ENCODE results near the gene SNAPC2. TPM values are rescaled to one million over a fixed set of nuclear protein-coding genes. Genes with fewer than 3 reads are reported as not detected.
A peak's percentile ranks its signal among the peaks of the same experiment; 100 is the strongest.

SNAPC2 gene
- total and polyA plus RNA-seq, 2 of the 13 experiments (the other 11 are each of a cell fraction or from before 2014, with no cell fraction given): 10.2 to 12.7 TPM

GRCh38 chr19:7924241-7924640 lies 4.1 kb downstream of the SNAPC2 start (continued):
- no peak for TF ChIP-seq SATB2 (CRISPR knock-in tag; IDR thresholded peaks at IDR 0.05)
- TF ChIP-seq ZZZ3 (CRISPR knock-in tag; IDR thresholded peaks at IDR 0.05; ENCODE audit: borderline replicate concordance): no peak
- no peak for TF ChIP-seq ZNF709 (CRISPR knock-in tag; IDR thresholded peaks at IDR 0.05)
- TF ChIP-seq, protein P1, sequence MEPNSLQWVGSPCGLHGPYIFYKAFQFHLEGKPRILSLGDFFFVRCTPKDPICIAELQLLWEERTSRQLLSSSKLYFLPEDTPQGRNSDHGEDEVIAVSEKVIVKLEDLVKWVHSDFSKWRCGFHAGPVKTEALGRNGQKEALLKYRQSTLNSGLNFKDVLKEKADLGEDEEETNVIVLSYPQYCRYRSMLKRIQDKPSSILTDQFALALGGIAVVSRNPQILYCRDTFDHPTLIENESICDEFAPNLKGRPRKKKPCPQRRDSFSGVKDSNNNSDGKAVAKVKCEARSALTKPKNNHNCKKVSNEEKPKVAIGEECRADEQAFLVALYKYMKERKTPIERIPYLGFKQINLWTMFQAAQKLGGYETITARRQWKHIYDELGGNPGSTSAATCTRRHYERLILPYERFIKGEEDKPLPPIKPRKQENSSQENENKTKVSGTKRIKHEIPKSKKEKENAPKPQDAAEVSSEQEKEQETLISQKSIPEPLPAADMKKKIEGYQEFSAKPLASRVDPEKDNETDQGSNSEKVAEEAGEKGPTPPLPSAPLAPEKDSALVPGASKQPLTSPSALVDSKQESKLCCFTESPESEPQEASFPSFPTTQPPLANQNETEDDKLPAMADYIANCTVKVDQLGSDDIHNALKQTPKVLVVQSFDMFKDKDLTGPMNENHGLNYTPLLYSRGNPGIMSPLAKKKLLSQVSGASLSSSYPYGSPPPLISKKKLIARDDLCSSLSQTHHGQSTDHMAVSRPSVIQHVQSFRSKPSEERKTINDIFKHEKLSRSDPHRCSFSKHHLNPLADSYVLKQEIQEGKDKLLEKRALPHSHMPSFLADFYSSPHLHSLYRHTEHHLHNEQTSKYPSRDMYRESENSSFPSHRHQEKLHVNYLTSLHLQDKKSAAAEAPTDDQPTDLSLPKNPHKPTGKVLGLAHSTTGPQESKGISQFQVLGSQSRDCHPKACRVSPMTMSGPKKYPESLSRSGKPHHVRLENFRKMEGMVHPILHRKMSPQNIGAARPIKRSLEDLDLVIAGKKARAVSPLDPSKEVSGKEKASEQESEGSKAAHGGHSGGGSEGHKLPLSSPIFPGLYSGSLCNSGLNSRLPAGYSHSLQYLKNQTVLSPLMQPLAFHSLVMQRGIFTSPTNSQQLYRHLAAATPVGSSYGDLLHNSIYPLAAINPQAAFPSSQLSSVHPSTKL (CRISPR knock-in tag; IDR thresholded peaks at IDR 0.05): no peak
- TF ChIP-seq, protein P2, sequence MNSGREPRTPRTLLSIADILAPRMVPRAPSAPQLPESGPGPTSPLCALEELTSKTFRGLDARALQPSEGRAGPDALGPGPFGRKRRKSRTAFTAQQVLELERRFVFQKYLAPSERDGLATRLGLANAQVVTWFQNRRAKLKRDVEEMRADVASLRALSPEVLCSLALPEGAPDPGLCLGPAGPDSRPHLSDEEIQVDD (CRISPR knock-in tag; IDR thresholded peaks at IDR 0.05; ENCODE audit: borderline replicate concordance): no peak
- TF ChIP-seq ZNF678 (CRISPR knock-in tag; IDR thresholded peaks at IDR 0.05): no peak
- no peak for TF ChIP-seq KDM5A (IDR thresholded peaks at IDR 0.05; ENCODE audit: borderline replicate concordance, low read length)
- no peak for TF ChIP-seq KDM3A (CRISPR knock-in tag; IDR thresholded peaks at IDR 0.05; ENCODE audit: low read depth)

- BruUV-seq (replicated peaks): no TSS peak
- no peak for TF ChIP-seq FOSL1 (CRISPR knock-in tag; IDR thresholded peaks at IDR 0.05; ENCODE audit: borderline replicate concordance)
- TF ChIP-seq PHF5A (CRISPR knock-in tag; IDR thresholded peaks at IDR 0.05; ENCODE audit: low read depth, unreplicated experiment): no peak
- TF ChIP-seq, protein P3, sequence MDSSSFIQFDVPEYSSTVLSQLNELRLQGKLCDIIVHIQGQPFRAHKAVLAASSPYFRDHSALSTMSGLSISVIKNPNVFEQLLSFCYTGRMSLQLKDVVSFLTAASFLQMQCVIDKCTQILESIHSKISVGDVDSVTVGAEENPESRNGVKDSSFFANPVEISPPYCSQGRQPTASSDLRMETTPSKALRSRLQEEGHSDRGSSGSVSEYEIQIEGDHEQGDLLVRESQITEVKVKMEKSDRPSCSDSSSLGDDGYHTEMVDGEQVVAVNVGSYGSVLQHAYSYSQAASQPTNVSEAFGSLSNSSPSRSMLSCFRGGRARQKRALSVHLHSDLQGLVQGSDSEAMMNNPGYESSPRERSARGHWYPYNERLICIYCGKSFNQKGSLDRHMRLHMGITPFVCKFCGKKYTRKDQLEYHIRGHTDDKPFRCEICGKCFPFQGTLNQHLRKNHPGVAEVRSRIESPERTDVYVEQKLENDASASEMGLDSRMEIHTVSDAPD (CRISPR knock-in tag; IDR thresholded peaks at IDR 0.05): 0 out of 2 replicates have a peak, but pooled peaks have one; percentile 7
- TF ChIP-seq FOXP1 (IDR thresholded peaks at IDR 0.05): no peak
- TF ChIP-seq FOXP1 (CRISPR knock-in tag; IDR thresholded peaks at IDR 0.05): no peak
These were observed 4.6 kb downstream of the SNAPC2 start for GRCh38 chr19:7924651-7925170.

More at GRCh38 chr19:7924651-7925170, 4.6 kb downstream of the SNAPC2 start:
- intact Hi-C loops (cut with micrococcal nuclease; ENCODE audit: unreplicated experiment): loop anchor here (2.0 kb wide), 1 partner anchor 72 kb away; no protein-coding TSS in a partner anchor
- WGBS (ENCODE audit: low lambda C conversion rate): 81% methylated on average over 12 of the region's 34 CpGs
- in situ Hi-C loops (cut with HindIII; ENCODE audit: extremely low pct_ligation_motif_present, low pct_unique_long_range_greater_than_20kb): loop anchor here (5.0 kb wide), 1 partner anchor 72 kb away; no protein-coding TSS in a partner anchor
- H3K36me3 ChIP-seq (replicated peaks in 1 of 2; ENCODE audit: control insufficient read depth in 1 of 2, insufficient read depth in 2 of 2, low read length in 2 of 2): peaks cover 6 to 10% of the 10 kb centered on the region in 2 experiments; a peak in 2 of 5 replicates
- peaks cover 8% of the 10 kb centered on the region for H3K4me1 ChIP-seq (ENCODE audit: insufficient read depth, low read length)
- peak overlapping the region; percentile 55 for H3K4me2 ChIP-seq (ENCODE audit: low read depth, low read length)
- no peaks in the 10 kb centered on the region; a peak in 1 of 5 replicates for H3K27me3 ChIP-seq (ENCODE audit: control insufficient read depth in 1 of 2, insufficient read depth in 2 of 2, low read length in 2 of 2)
- FAIRE-seq (no peak), ATAC-seq (no peak), DNase-seq (ENCODE audit: low spot score) (no peak)
- no peaks in the 10 kb centered on the region for H3K9me3 ChIP-seq (ENCODE audit: low read length)
- H3K27ac ChIP-seq (ENCODE audit: extremely low read length, insufficient read depth, low read length): no peak overlapping the region
- POLR2A ChIA-PET: interaction anchor here (0.5 kb wide), 1 partner anchor 28 kb away, joined by 3 read pairs; no protein-coding TSS in a partner anchor
- H2AFZ ChIP-seq (ENCODE audit: low read length): no peak overlapping the region
- no peaks in the 10 kb centered on the region for H3K79me2 ChIP-seq (ENCODE audit: insufficient read depth, low read length)
- peaks cover 5% of the 10 kb centered on the region; the same call in 1 of the 2 replicates for H4K20me1 ChIP-seq (ENCODE audit: insufficient read depth, low read length)
- no peak overlapping the region for H3K9ac ChIP-seq (ENCODE audit: insufficient read depth, low read depth, low read length)
- peak overlapping the region in 1 of 3 experiments; percentile 55; a peak in 1 of 6 replicates for H3K4me3 ChIP-seq (replicated peaks in 1 of 3; ENCODE audit: insufficient read depth in 1 of 3, low read depth in 2 of 3, low read length in 3 of 3)
- CTCF ChIA-PET (ENCODE audit: low intra/inter-chr PET ratio, low total read pairs): interaction anchor here (1.2 to 2.7 kb wide), 2 partner anchors 56 to 71 kb away, joined by 4 to 28 read pairs; no protein-coding TSS in a partner anchor
